ENCODE data around the gene LMO7. TPM values are rescaled to one million over a fixed set of nuclear protein-coding genes. Genes with fewer than 3 reads are reported as not detected.

The LMO7 gene
- total and polyA plus RNA-seq, 2 of the 8 experiments (the other 6 are each of a cell fraction or from before 2014, with no cell fraction given), result 8.1 to 28.3 TPM

DNA sequence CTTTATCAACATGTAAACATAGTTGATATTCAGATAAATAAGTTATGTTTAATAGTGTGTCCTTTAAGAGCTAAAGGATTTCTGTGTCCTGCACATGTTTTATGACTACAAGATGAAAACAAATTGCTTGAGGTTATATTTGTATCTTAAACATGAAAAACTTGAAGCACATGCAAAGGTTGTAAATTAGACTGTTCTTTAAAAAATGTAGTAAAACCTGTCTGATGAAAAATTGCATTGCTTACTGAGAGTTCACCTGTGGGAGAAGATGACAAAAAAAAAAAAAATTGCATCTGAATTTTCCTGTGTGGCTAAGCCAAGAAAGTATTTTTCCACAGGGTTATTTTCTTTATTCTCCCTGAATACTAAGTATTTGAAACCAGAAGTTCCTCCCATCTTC is 25.7 kb upstream of the LMO7 start:
- CTCF ChIA-PET (ENCODE audit: partially characterized antibody), result interaction anchor here (0.6 kb wide), 1 partner anchor 1449 kb away, joined by 3 read pairs; no protein-coding TSS in a partner anchor
- Histone ChIP-seq H3K4me1 (replicated peaks in 1 of 4; ENCODE audit: control insufficient read depth in 3 of 4, insufficient read depth in 4 of 4, low read length in 3 of 4) (no peaks in the 10 kb centered on the region), H2BK12ac (ENCODE audit: low read depth, low read length) (no peak overlapping the region), H2BK15ac (ENCODE audit: low read length) (no peak overlapping the region), H3K27me3 (replicated peaks in 1 of 4; ENCODE audit: control insufficient read depth in 3 of 4, extremely low read depth in 1 of 4, insufficient read depth in 3 of 4, low read length in 3 of 4) (no peaks in the 10 kb centered on the region), H4K5ac (ENCODE audit: insufficient read length, low read depth, low read length) (no peak overlapping the region), H3K79me1 (ENCODE audit: low read depth, low read length) (no peaks in the 10 kb centered on the region), H3K9ac (replicated peaks in 1 of 4; ENCODE audit: extremely low read depth in 1 of 4, low read depth in 3 of 4, low read length in 3 of 4) (no peak overlapping the region), H3K4me2 (ENCODE audit: insufficient read depth in 1 of 2, low read depth in 2 of 2, low read length in 2 of 2) (no peak overlapping the region), H2BK5ac (ENCODE audit: low read depth, low read length) (no peak overlapping the region), H3K27ac (ENCODE audit: low read depth, low read length) (no peak overlapping the region), H4K20me1 (replicated peaks in 1 of 2; ENCODE audit: control insufficient read depth in 1 of 2, insufficient read depth in 2 of 2, low read length in 2 of 2) (no peaks in the 10 kb centered on the region), H3K36me3 (ENCODE audit: control insufficient read depth in 2 of 4, insufficient read depth in 4 of 4, low read length in 3 of 4) (no peaks in the 10 kb centered on the region; a peak in 1 of 8 replicates), H3K4me3 (ENCODE audit: extremely low read depth in 1 of 4, insufficient read depth in 2 of 4, low read depth in 3 of 4, low read length in 4 of 4) (no peak overlapping the region), H3K9me3 (ENCODE audit: insufficient read depth in 2 of 2, low read depth in 1 of 2, low read length in 1 of 2) (no peaks in the 10 kb centered on the region), H4K91ac (replicated peaks; ENCODE audit: insufficient read length, low read length) (no peak overlapping the region), H2BK120ac (replicated peaks; ENCODE audit: low read depth, low read length) (no peak overlapping the region), H3K18ac (ENCODE audit: extremely low read depth, low read length) (no peak overlapping the region), H3K56ac (replicated peaks; ENCODE audit: insufficient read length, low read depth, low read length) (no peak overlapping the region), H2BK20ac (ENCODE audit: low read length) (no peak overlapping the region), H3K23ac (ENCODE audit: insufficient read length) (no peak overlapping the region), H3K23me2 (ENCODE audit: low read depth, low read length) (no peaks in the 10 kb centered on the region; the same call in 1 of the 2 replicates), H2AK5ac (ENCODE audit: low read depth, low read length) (no peak overlapping the region), H4K8ac (ENCODE audit: extremely low read depth, insufficient read depth, low read length) (no peak overlapping the region), H3K14ac (ENCODE audit: insufficient read length) (no peak overlapping the region), H2AFZ (ENCODE audit: low read length) (no peak overlapping the region), H3K79me2 (ENCODE audit: control insufficient read depth in 1 of 2, insufficient read depth in 2 of 2, low read length in 2 of 2) (no peaks in the 10 kb centered on the region), H3K4ac (replicated peaks; ENCODE audit: insufficient read length, low read depth, low read length) (no peak overlapping the region)
- FAIRE-seq (no peak), DNase-seq (ENCODE audit: low read depth in 1 of 2, low spot score in 2 of 2) (no peak)
- TF ChIP-seq SRF (IDR thresholded peaks at IDR 0.05; ENCODE audit: low read depth, low read length), result no peak
- no peak for TF ChIP-seq NANOG (IDR thresholded peaks at IDR 0.05; ENCODE audit: insufficient read depth, low read depth, low read length, poor library complexity, severe bottlenecking)
- TF ChIP-seq POLR2A (IDR thresholded peaks at IDR 0.05; ENCODE audit: control extremely low read depth in 1 of 2, low read depth in 2 of 2, low read length in 2 of 2), result no peak
- no peak for TF ChIP-seq GABPA (IDR thresholded peaks at IDR 0.05; ENCODE audit: borderline replicate concordance, insufficient read depth, low read length)
- TF ChIP-seq MAX (IDR thresholded peaks at IDR 0.05), result no peak
- TF ChIP-seq HDAC2 (IDR thresholded peaks at IDR 0.05; ENCODE audit: borderline replicate concordance in 1 of 2, low read depth in 2 of 2, low read length in 2 of 2), result no peak
- POLR2A ChIA-PET (ENCODE audit: partially characterized antibody), result no interaction called here
